ENCODE data around the gene SUZ12. TPM values are rescaled to one million over a fixed set of nuclear protein-coding genes. Genes with fewer than 3 reads are reported as not detected.
"Not testable (repeated sequence)": the region's sequence is repeated elsewhere in the genome, so short reads cannot be mapped to it uniquely, and the experiment has no call there.

SUZ12 gene
- total RNA-seq, 2 donors from 2014 or later, result 27.7 to 29.4 TPM

GRCh38 chr17:32016231-32016630, 79.4 kb downstream of the SUZ12 start:
- Histone ChIP-seq H3K27me3 (no peaks in the 10 kb centered on the region), H3K27ac (no peak overlapping the region), H3K4me1 (no peaks in the 10 kb centered on the region), H3K9ac (ENCODE audit: low read depth in 2 of 2, low read length in 2 of 2) (no peak overlapping the region), H3K36me3 (no peaks in the 10 kb centered on the region), H3K4me3 (no peak overlapping the region), H3K9me3 (no peaks in the 10 kb centered on the region)
- TF ChIP-seq, protein P1, sequence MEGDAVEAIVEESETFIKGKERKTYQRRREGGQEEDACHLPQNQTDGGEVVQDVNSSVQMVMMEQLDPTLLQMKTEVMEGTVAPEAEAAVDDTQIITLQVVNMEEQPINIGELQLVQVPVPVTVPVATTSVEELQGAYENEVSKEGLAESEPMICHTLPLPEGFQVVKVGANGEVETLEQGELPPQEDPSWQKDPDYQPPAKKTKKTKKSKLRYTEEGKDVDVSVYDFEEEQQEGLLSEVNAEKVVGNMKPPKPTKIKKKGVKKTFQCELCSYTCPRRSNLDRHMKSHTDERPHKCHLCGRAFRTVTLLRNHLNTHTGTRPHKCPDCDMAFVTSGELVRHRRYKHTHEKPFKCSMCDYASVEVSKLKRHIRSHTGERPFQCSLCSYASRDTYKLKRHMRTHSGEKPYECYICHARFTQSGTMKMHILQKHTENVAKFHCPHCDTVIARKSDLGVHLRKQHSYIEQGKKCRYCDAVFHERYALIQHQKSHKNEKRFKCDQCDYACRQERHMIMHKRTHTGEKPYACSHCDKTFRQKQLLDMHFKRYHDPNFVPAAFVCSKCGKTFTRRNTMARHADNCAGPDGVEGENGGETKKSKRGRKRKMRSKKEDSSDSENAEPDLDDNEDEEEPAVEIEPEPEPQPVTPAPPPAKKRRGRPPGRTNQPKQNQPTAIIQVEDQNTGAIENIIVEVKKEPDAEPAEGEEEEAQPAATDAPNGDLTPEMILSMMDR (IDR thresholded peaks at IDR 0.05), result no peak
- DNase-seq, result no peak
- intact Hi-C loops (cut with DNase I), result no loop called here

DNA sequence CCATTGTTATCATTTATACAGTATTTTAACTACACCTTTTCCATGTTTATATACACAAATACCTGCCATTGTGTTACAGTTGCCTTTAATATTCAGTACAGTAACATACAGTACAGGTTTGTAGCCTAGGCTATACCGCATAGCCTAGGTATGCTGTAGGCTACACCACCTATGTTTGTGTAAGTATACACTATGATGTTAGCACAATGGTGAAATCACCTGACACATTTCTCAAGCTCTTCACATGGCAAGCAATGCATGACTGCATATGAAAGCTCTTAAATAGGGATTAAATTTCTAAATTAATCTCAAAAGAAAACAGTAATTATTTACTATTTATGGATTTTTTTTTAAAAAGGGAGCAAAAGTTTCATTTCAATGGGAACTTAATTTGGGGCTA, 82.4 kb downstream of the SUZ12 start:
- no peaks in the 10 kb centered on the region for H3K9me3 ChIP-seq
- TF ChIP-seq, protein P1 (IDR thresholded peaks at IDR 0.05), result no peak
- no peak overlapping the region for H3K4me3 ChIP-seq
- intact Hi-C loops (cut with DNase I), result no loop called here
- no peak overlapping the region for H3K9ac ChIP-seq (ENCODE audit: low read depth in 2 of 2, low read length in 2 of 2)
- no peaks in the 10 kb centered on the region for H3K36me3 ChIP-seq
- no peaks in the 10 kb centered on the region for H3K4me1 ChIP-seq
- H3K27ac ChIP-seq, result no peak overlapping the region
- DNase-seq, result no peak
- no peaks in the 10 kb centered on the region for H3K27me3 ChIP-seq

GRCh38 chr17:32020943-32021614, 84.3 kb downstream of the SUZ12 start:
- H3K36me3 ChIP-seq, result no peaks in the 10 kb centered on the region
- H3K9me3 ChIP-seq, result no peaks in the 10 kb centered on the region
- no peak for DNase-seq
- no peak overlapping the region for H3K9ac ChIP-seq (ENCODE audit: low read depth in 2 of 2, low read length in 2 of 2)
- no peaks in the 10 kb centered on the region for H3K27me3 ChIP-seq
- H3K4me1 ChIP-seq, result no peaks in the 10 kb centered on the region
- intact Hi-C loops (cut with DNase I), result no loop called here
- H3K27ac ChIP-seq, result no peak overlapping the region
- TF ChIP-seq, protein P1 (IDR thresholded peaks at IDR 0.05), result no peak
- no peak overlapping the region for H3K4me3 ChIP-seq

- H3K36me3 ChIP-seq, result no peaks in the 10 kb centered on the region
- H3K27me3 ChIP-seq, result no peaks in the 10 kb centered on the region
- H3K4me3 ChIP-seq, result no peak overlapping the region
- TF ChIP-seq, protein P1 (IDR thresholded peaks at IDR 0.05), result no peak
- intact Hi-C loops (cut with DNase I), result no loop called here
- no peaks in the 10 kb centered on the region for H3K4me1 ChIP-seq
- no peak overlapping the region for H3K9ac ChIP-seq (ENCODE audit: low read depth in 2 of 2, low read length in 2 of 2)
- no peak overlapping the region for H3K27ac ChIP-seq
- no peak for DNase-seq
- no peaks in the 10 kb centered on the region for H3K9me3 ChIP-seq
These were observed 84.8 kb downstream of the SUZ12 start for GRCh38 chr17:32021615-32021955.

DNA sequence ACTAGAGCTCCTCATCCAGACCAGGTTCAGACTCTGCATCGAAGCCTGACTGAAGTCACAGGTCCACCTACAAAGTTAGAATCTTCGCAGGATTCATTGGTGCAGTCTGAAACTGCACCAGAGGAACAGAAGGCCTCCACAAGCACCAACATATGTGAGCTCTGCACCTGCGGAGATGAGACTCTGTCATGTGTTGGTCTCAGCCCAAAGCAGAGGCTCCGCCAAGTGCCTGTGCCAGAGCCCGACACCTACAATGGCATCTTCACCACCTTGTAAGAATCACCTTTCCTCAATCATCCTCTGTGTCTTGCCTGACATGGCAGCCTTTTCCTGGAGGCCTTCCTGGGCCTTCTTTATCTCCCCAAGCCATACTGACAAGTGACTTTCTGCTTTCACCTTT, 85.7 kb downstream of the SUZ12 start:
- H3K4me3 ChIP-seq; H3K27ac ChIP-seq; H3K9ac ChIP-seq (ENCODE audit: low read depth in 2 of 2, low read length in 2 of 2); DNase-seq; H3K4me1 ChIP-seq; H3K36me3 ChIP-seq; intact Hi-C loops (cut with DNase I); H3K9me3 ChIP-seq; H3K27me3 ChIP-seq: not testable (repeated sequence)

- H3K36me3 ChIP-seq; H3K4me1 ChIP-seq; intact Hi-C loops (cut with DNase I): not testable (repeated sequence)
These were observed 90.5 kb downstream of the SUZ12 start for GRCh38 chr17:32027271-32027670.

More at GRCh38 chr17:32027271-32027670, 90.5 kb downstream of the SUZ12 start:
- H3K9ac ChIP-seq (ENCODE audit: low read depth in 2 of 2, low read length in 2 of 2); H3K27me3 ChIP-seq; H3K9me3 ChIP-seq; H3K4me3 ChIP-seq; H3K27ac ChIP-seq; DNase-seq: not testable (repeated sequence)
